T-helper 2 cell treated with Interferon-gamma antibody and Interleukin-4, amounts not matched to agents 100 ng/mL and 5 ng/mL, for 36 hours (primary cell): Measurements from ENCODE around the gene PROM1. TPM values are rescaled to one million over a fixed set of nuclear protein-coding genes. Genes with fewer than 3 reads are reported as not detected.

Source experiments
- intact Hi-C: fragments of 100-400 bp; cut with micrococcal nuclease; formaldehyde crosslinking; loops from one replicate; pipeline ENCODE4 v1.15.1; 2023
- total RNA-seq: library from RNA; stranded (reverse); gene quantifications from 2 replicates; pipeline ENCODE4 v1.2.3, GENCODE V29; 2022

Gene PROM1
- total RNA-seq, 1 donor from 2014 or later: not detected

- intact Hi-C loops: no loop called here
Measured at GRCh38 chr4:15995826-15996225, 88.0 kb downstream of the PROM1 start.

- intact Hi-C loops: no loop called here
Measured at GRCh38 chr4:15992167-15992485, 91.7 kb downstream of the PROM1 start.

DNA sequence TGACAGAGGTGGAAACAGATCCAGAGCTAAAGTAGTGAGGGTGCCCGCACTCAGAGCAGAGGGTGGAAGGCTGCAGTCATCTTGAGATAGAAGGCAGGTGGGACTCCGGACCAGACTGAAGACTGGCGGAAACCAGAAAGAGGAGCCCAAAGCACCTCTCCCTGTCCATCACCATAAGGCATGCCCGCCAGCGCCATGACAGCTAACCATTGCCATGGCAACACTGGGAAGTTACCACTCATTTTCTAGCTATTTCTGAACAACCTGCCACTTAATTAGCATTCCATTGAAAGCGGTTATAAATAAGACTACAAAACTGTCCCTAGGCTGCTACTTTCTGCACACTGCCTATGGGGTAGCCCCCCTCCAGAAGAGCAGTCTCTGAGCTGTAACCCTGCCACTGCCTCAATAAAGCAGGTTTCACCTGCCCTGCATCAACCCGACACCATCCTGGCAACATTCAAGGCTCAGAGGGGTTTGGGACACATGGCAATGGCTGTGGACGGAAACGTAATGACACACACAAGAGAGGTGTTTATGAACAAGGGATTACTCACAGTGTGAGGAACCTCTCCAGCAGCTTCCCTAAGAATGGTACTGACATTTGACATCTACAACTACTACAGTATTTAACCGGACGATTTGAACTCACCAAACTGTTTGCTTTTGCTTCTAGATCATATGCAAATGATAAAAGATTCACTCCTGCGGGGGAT lies 93.1 kb downstream of the PROM1 start:
- intact Hi-C loops: no loop called here

GRCh38 chr4:15989424-15989823 lies 94.4 kb downstream of the PROM1 start:
- intact Hi-C loops: no loop called here

GRCh38 chr4:15988222-15988621 lies 95.6 kb downstream of the PROM1 start:
- intact Hi-C loops: no loop called here

DNA sequence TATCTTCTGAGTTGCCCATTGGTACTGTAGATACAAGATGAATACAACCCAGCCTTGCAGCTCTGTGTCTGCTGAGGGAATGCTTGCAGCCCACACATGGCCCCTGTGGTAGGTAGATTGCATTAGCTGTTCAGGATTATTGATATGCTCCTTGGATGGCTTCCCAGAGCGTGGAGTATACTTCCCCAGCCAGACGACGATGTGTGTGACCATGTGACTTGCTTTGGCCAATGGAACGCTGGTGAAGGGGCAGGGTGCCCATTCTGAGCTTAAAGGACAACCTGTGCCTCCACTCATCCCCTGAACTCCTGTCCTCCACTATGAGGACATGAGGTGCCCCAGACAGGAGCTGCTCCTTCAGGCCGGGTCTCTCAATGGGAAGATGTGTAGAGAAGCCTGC lies 96.9 kb downstream of the PROM1 start:
- intact Hi-C loops: no loop called here

- intact Hi-C loops: no loop called here
Measured at GRCh38 chr4:15983610-15984009, 100.2 kb downstream of the PROM1 start.

- intact Hi-C loops: no loop called here
Measured at GRCh38 chr4:15982842-15983524, 100.8 kb downstream of the PROM1 start.

- intact Hi-C loops: no loop called here
Measured at GRCh38 chr4:15976456-15977447, 107.1 kb downstream of the PROM1 start.

DNA sequence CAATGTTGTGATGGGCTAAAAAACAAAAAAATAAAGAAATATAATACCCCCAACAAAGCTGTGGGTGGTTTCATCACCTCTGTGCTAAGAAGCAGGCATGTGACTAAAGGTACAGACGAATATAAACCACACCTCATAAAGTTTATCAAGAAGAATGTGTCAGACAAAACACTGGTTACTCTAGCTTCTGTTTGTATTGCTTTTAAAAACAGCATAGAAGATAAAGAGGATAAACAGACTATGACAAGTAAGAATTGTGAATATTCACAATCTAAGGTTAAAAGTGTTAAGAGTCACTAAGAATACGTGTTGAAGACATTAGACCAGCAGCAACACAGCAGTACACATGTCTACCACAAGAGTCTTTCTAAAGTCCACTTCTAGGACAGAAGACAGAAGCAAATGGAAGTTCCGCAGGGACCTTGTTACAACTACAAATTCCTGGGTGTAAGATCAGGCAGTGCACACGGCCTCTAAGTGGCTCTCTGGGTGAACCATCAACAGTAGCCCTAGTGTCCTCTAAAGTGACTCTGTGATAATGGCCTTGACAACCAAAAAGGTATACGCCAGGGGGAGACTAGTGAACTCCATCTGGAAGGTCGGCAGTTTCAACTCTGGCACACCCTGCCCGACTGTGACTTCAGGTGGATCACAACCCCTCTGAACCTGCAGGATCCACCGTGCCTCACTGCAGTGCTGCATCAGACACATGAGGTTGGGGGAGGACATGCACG lies 112.6 kb downstream of the PROM1 start:
- intact Hi-C loops: no loop called here

DNA sequence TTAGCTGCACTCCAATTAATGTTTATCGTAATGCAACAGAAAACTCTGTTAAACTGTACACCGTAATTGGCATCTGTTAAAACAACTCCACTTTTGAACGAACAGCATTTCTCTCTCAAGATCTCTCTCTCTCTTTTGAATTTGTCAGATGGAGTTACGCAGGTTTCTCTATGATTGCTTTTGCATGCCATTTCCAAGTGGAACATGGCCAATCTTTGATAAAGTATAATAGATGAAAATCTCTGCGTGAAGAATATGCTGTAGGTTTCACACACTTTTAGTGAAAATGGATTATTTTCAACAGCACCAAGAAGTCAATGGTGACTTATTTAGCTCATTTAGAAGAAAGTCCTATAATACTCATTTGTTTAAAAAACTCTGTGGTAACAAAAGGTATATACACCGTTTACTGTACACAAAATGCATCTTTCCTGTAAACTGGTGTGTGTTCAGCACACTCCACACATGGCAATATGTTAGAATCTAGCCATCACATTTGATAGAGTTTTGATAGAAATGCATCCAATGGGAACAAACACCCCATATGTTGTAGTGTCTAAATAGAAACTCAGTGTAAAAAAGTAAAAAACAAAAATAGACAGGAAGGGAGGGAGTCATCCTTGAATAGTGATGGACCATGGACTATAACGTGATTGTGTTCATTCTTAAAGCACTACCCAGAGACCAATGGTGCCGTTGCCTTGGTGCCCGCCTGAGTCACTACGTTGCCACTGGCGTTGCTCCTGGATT lies 115.1 kb downstream of the PROM1 start:
- intact Hi-C loops: no loop called here

DNA sequence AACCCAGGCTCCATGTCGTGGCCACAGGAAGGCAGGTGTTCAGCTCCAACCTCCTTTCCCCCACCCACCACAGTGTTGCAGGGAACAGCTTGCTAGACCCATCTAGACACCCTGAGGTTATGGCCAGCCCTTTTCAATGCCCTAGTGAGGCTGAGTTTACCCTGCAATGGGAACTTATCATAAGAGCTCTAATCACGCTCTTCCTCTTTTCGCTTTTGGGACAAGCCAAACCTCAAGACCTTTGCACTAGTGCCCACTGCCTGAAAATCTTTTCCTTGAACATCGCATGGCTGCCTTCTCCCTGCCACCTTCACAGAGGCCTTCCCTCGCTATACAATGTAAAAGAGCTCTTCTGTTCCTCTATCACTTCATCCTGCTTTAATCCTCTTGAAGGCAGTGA lies 118.5 kb downstream of the PROM1 start:
- intact Hi-C loops: no loop called here

DNA sequence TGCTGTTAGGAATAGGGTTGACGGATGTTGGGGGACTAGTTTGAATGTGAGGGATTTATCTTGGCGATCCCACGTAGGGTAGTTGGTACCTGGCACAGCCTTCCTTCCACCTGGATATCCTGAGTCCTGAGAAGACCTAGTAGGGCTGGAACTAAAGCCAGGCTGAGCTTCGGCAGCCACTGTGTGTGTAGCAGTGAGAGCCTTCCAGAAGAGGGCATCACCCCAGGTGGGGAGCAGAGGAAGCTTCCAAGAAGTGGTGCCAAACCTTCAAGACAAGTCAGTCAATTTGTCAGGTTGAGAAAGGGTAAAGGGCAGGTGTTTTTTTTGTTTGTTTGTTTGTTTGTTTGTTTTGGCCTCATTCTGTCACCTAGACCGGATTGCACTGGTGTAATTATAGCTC lies 119.7 kb downstream of the PROM1 start:
- intact Hi-C loops: loop anchor here (5.0 kb wide), 1 partner anchor 298 kb away; no protein-coding TSS in a partner anchor

- intact Hi-C loops: loop anchor here (1.0 to 5.0 kb wide), 2 partner anchors 38 to 299 kb away; no protein-coding TSS in a partner anchor
Measured at GRCh38 chr4:15963576-15963975, 120.2 kb downstream of the PROM1 start.

GRCh38 chr4:15963001-15963451 lies 120.8 kb downstream of the PROM1 start, which contains the start of gene FGFBP2:
Gene FGFBP2, minus strand, starts transcription at chr4:15963175. Its CDS starts 46 bp downstream, at chr4:15963129.
- intact Hi-C loops: loop anchor here (1.0 to 5.0 kb wide), 2 partner anchors 38 to 299 kb away; no protein-coding TSS in a partner anchor

DNA sequence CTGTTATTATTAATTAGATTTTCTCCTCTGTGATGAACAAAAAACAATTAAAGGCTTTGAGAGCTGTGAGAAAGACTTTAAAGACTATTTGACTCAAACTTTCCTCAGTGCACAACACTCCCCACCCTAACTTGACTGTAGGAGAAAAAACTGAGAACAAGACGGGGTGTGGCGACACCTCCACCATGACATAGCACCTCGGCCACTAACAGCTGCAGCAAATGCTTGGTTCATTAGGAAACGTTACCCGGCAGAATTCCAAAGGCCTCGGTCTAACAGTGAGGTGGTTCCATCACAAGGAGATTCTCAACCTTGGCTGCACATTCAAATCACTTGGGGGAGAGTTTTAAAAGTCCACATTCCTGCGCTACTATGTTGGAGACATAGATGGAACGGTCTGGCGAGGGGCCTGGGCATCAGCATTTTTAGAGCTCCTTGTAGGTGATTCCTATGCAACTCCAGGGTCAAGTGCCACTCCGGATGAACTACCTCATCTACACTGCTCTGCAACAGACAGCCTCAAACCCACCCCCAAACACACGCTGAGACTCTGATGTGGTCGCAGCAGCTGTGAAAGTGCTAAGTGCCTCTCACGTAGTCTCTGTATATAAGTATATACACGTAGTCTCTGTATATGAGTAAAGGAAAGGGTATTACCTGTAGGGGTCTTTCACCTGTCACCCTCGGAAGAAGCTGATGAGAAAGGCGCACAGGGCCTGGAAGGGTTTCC lies 121.9 kb downstream of the PROM1 start:
- intact Hi-C loops: loop anchor here (5.0 kb wide), 1 partner anchor 300 kb away; no protein-coding TSS in a partner anchor

- intact Hi-C loops: loop anchor here (5.0 to 10.0 kb wide), 3 partner anchors 306 to 554 kb away; no protein-coding TSS in a partner anchor
Measured at GRCh38 chr4:15958562-15958961, 125.3 kb downstream of the PROM1 start.

DNA sequence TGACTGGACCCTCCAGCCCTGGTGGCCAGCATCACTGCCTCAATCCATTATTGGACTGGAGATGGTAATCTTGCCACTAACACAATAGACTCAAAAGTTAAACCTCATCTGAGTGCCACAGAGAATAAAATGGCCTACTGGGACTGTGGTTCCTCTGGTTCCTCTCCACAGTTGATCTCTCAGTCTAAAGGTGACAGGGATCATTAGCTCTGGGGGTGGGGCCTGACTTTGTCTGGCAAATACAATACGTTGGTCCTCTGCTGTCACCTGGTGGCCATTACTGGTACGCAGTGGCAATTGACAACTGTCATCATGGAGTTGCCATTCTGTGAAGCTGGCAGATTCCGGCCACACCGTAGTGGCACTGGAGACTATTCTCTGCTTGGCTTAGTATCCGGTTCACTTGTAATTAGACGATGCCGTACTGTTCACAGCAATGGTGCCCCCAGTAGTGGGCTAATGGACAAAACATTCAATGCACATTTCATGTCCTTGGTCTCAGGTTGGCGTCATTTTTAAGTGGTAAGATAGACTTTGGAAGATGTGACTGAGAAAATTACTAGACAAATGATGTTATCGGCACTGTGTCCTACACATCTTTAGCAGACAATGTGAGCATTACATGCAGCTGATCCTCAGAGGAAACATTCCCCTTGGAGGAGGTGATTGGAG lies 127.5 kb downstream of the PROM1 start:
- intact Hi-C loops: loop anchor here (1.0 to 10.0 kb wide), 8 partner anchors 74 to 725 kb away; no protein-coding TSS in a partner anchor
